ENCODE results near the gene STK39.
"Not testable (repeated sequence)": the region's sequence is repeated elsewhere in the genome, so short reads cannot be mapped to it uniquely, and the experiment has no call there.

STK39 gene

GRCh38 chr2:168247341-168248261 lies at the start of gene STK39:
TSS of gene STK39 (minus strand) at chr2:168247595. CDS start at chr2:168247435, 160 bp downstream.
- Histone ChIP-seq H3K27ac (ENCODE audit: low read depth, low read length) (peak within 1 kb of the TSS; percentile 74), H3K4me3 (ENCODE audit: low read length) (peak within 1 kb of the TSS; percentile 79), H3K36me3 (ENCODE audit: control insufficient read depth, insufficient read depth, low read length) (no peaks in the 10 kb centered on the region), H3K27me3 (ENCODE audit: control insufficient read depth, insufficient read depth, low read length) (no peaks in the 10 kb centered on the region), H3K4me1 (ENCODE audit: control insufficient read depth, insufficient read depth, low read length) (no peaks in the 10 kb centered on the region), H3K9ac (ENCODE audit: low read length) (peak within 1 kb of the TSS; percentile 37)

- Histone ChIP-seq H3K4me3 (ENCODE audit: low read length) (no peak overlapping the region), H3K9ac (ENCODE audit: low read length) (no peak overlapping the region), H3K27me3 (ENCODE audit: control insufficient read depth, insufficient read depth, low read length) (no peaks in the 10 kb centered on the region), H3K27ac (ENCODE audit: low read depth, low read length) (no peak overlapping the region), H3K36me3 (ENCODE audit: control insufficient read depth, insufficient read depth, low read length) (no peaks in the 10 kb centered on the region), H3K4me1 (ENCODE audit: control insufficient read depth, insufficient read depth, low read length) (no peaks in the 10 kb centered on the region)
Measured at GRCh38 chr2:168295051-168295450, 47.7 kb upstream of the STK39 start.

GRCh38 chr2:168294409-168294808 lies 47.0 kb upstream of the STK39 start:
- Histone ChIP-seq H3K27ac (ENCODE audit: low read depth, low read length) (no peak overlapping the region), H3K9ac (ENCODE audit: low read length) (no peak overlapping the region), H3K4me1 (ENCODE audit: control insufficient read depth, insufficient read depth, low read length) (no peaks in the 10 kb centered on the region), H3K4me3 (ENCODE audit: low read length) (no peak overlapping the region), H3K36me3 (ENCODE audit: control insufficient read depth, insufficient read depth, low read length) (no peaks in the 10 kb centered on the region), H3K27me3 (ENCODE audit: control insufficient read depth, insufficient read depth, low read length) (no peaks in the 10 kb centered on the region)

GRCh38 chr2:168293766-168294165 lies 46.4 kb upstream of the STK39 start:
- H3K9ac ChIP-seq (ENCODE audit: low read length) = no peak overlapping the region
- no peaks in the 10 kb centered on the region for H3K27me3 ChIP-seq (ENCODE audit: control insufficient read depth, insufficient read depth, low read length)
- H3K27ac ChIP-seq (ENCODE audit: low read depth, low read length) = no peak overlapping the region

GRCh38 chr2:168290391-168290790 lies 43.0 kb upstream of the STK39 start:
- Histone ChIP-seq H3K9ac (ENCODE audit: low read length) (no peak overlapping the region), H3K4me1 (ENCODE audit: control insufficient read depth, insufficient read depth, low read length) (no peaks in the 10 kb centered on the region), H3K27ac (ENCODE audit: low read depth, low read length) (no peak overlapping the region), H3K4me3 (ENCODE audit: low read length) (no peak overlapping the region), H3K36me3 (ENCODE audit: control insufficient read depth, insufficient read depth, low read length) (no peaks in the 10 kb centered on the region), H3K27me3 (ENCODE audit: control insufficient read depth, insufficient read depth, low read length) (no peaks in the 10 kb centered on the region)

More at GRCh38 chr2:168293766-168294165, 46.4 kb upstream of the STK39 start:
- H3K4me1 ChIP-seq (ENCODE audit: control insufficient read depth, insufficient read depth, low read length) = no peaks in the 10 kb centered on the region
- no peaks in the 10 kb centered on the region for H3K36me3 ChIP-seq (ENCODE audit: control insufficient read depth, insufficient read depth, low read length)
- no peak overlapping the region for H3K4me3 ChIP-seq (ENCODE audit: low read length)

GRCh38 chr2:168289880-168290279 lies 42.5 kb upstream of the STK39 start:
- Histone ChIP-seq H3K9ac (ENCODE audit: low read length) (no peak overlapping the region), H3K36me3 (ENCODE audit: control insufficient read depth, insufficient read depth, low read length) (no peaks in the 10 kb centered on the region), H3K27ac (ENCODE audit: low read depth, low read length) (no peak overlapping the region), H3K4me1 (ENCODE audit: control insufficient read depth, insufficient read depth, low read length) (no peaks in the 10 kb centered on the region), H3K27me3 (ENCODE audit: control insufficient read depth, insufficient read depth, low read length) (no peaks in the 10 kb centered on the region), H3K4me3 (ENCODE audit: low read length) (no peak overlapping the region)

GRCh38 chr2:168286535-168286934 lies 39.1 kb upstream of the STK39 start:
- Histone ChIP-seq H3K27ac (ENCODE audit: low read depth, low read length) (no peak overlapping the region), H3K4me1 (ENCODE audit: control insufficient read depth, insufficient read depth, low read length) (no peaks in the 10 kb centered on the region), H3K27me3 (ENCODE audit: control insufficient read depth, insufficient read depth, low read length) (no peaks in the 10 kb centered on the region), H3K9ac (ENCODE audit: low read length) (no peak overlapping the region), H3K36me3 (ENCODE audit: control insufficient read depth, insufficient read depth, low read length) (no peaks in the 10 kb centered on the region), H3K4me3 (ENCODE audit: low read length) (no peak overlapping the region)

GRCh38 chr2:168278424-168278888 lies 31.1 kb upstream of the STK39 start:
- Histone ChIP-seq H3K9ac (ENCODE audit: low read length) (no peak overlapping the region), H3K27me3 (ENCODE audit: control insufficient read depth, insufficient read depth, low read length) (no peaks in the 10 kb centered on the region), H3K4me1 (ENCODE audit: control insufficient read depth, insufficient read depth, low read length) (no peaks in the 10 kb centered on the region), H3K4me3 (ENCODE audit: low read length) (no peak overlapping the region), H3K27ac (ENCODE audit: low read depth, low read length) (no peak overlapping the region), H3K36me3 (ENCODE audit: control insufficient read depth, insufficient read depth, low read length) (no peaks in the 10 kb centered on the region)

- no peak overlapping the region for H3K9ac ChIP-seq (ENCODE audit: low read length)
- no peaks in the 10 kb centered on the region for H3K4me1 ChIP-seq (ENCODE audit: control insufficient read depth, insufficient read depth, low read length)
- no peak overlapping the region for H3K27ac ChIP-seq (ENCODE audit: low read depth, low read length)
- no peaks in the 10 kb centered on the region for H3K27me3 ChIP-seq (ENCODE audit: control insufficient read depth, insufficient read depth, low read length)
- H3K36me3 ChIP-seq (ENCODE audit: control insufficient read depth, insufficient read depth, low read length) = no peaks in the 10 kb centered on the region
- no peak overlapping the region for H3K4me3 ChIP-seq (ENCODE audit: low read length)
Measured at GRCh38 chr2:168277276-168277675, 29.9 kb upstream of the STK39 start.

GRCh38 chr2:168272225-168272624 lies 24.8 kb upstream of the STK39 start:
- no peak overlapping the region for H3K27ac ChIP-seq (ENCODE audit: low read depth, low read length)
- no peaks in the 10 kb centered on the region for H3K36me3 ChIP-seq (ENCODE audit: control insufficient read depth, insufficient read depth, low read length)
- H3K4me3 ChIP-seq (ENCODE audit: low read length) = no peak overlapping the region
- H3K4me1 ChIP-seq (ENCODE audit: control insufficient read depth, insufficient read depth, low read length) = no peaks in the 10 kb centered on the region
- H3K9ac ChIP-seq (ENCODE audit: low read length) = no peak overlapping the region
- no peaks in the 10 kb centered on the region for H3K27me3 ChIP-seq (ENCODE audit: control insufficient read depth, insufficient read depth, low read length)

- H3K27me3 ChIP-seq (ENCODE audit: control insufficient read depth, insufficient read depth, low read length); H3K36me3 ChIP-seq (ENCODE audit: control insufficient read depth, insufficient read depth, low read length); H3K4me1 ChIP-seq (ENCODE audit: control insufficient read depth, insufficient read depth, low read length); H3K4me3 ChIP-seq (ENCODE audit: low read length); H3K27ac ChIP-seq (ENCODE audit: low read depth, low read length); H3K9ac ChIP-seq (ENCODE audit: low read length): not testable (repeated sequence)
Measured at GRCh38 chr2:168262926-168263325, 15.5 kb upstream of the STK39 start.

- Histone ChIP-seq H3K4me1 (ENCODE audit: control insufficient read depth, insufficient read depth, low read length) (no peaks in the 10 kb centered on the region), H3K27me3 (ENCODE audit: control insufficient read depth, insufficient read depth, low read length) (no peaks in the 10 kb centered on the region), H3K4me3 (ENCODE audit: low read length) (no peak overlapping the region), H3K9ac (ENCODE audit: low read length) (no peak overlapping the region), H3K36me3 (ENCODE audit: control insufficient read depth, insufficient read depth, low read length) (no peaks in the 10 kb centered on the region), H3K27ac (ENCODE audit: low read depth, low read length) (no peak overlapping the region)
Measured at GRCh38 chr2:168256448-168256847, 9.1 kb upstream of the STK39 start.

- H3K27ac ChIP-seq (ENCODE audit: low read depth, low read length) = no peak overlapping the region
Measured at GRCh38 chr2:168255866-168256265, 8.5 kb upstream of the STK39 start.

More at GRCh38 chr2:168255866-168256265, 8.5 kb upstream of the STK39 start:
- Histone ChIP-seq H3K27me3 (ENCODE audit: control insufficient read depth, insufficient read depth, low read length) (no peaks in the 10 kb centered on the region), H3K4me1 (ENCODE audit: control insufficient read depth, insufficient read depth, low read length) (no peaks in the 10 kb centered on the region), H3K9ac (ENCODE audit: low read length) (no peak overlapping the region), H3K4me3 (ENCODE audit: low read length) (no peak overlapping the region), H3K36me3 (ENCODE audit: control insufficient read depth, insufficient read depth, low read length) (no peaks in the 10 kb centered on the region)
